ENCODE measurements around the gene PHPT1. TPM values are rescaled to one million over a fixed set of nuclear protein-coding genes. Genes with fewer than 3 reads are reported as not detected.
"Not testable (repeated sequence)": the region's sequence is repeated elsewhere in the genome, so short reads cannot be mapped to it uniquely, and the experiment has no call there.

The PHPT1 gene
- total and polyA plus RNA-seq, 7 donors: 39.0 to 144 (median 73.1) TPM

GRCh38 chr9:136882109-136882946, 33.1 kb downstream of the PHPT1 start:
- peaks cover 0 to 31% (median 26%) of the 10 kb centered on the region in 4 donors for H3K4me1 ChIP-seq
- intact Hi-C loops (cut with DNase I): no loop called here
- peak overlapping the region; percentile 18 to 52 (median 23) for H3K27ac ChIP-seq
- 28 to 44% methylated on average over 19 of the region's 19 CpGs for WGBS, 2 donors
- DNase-seq: peak; percentile 80
- peak overlapping the region in 1 of 4 donors; percentile 13 for H3K4me3 ChIP-seq
- no peak for TF ChIP-seq EP300 (IDR thresholded peaks at IDR 0.05)
- no peak for TF ChIP-seq POLR2A (IDR thresholded peaks at IDR 0.05)
- TF ChIP-seq, protein P1, sequence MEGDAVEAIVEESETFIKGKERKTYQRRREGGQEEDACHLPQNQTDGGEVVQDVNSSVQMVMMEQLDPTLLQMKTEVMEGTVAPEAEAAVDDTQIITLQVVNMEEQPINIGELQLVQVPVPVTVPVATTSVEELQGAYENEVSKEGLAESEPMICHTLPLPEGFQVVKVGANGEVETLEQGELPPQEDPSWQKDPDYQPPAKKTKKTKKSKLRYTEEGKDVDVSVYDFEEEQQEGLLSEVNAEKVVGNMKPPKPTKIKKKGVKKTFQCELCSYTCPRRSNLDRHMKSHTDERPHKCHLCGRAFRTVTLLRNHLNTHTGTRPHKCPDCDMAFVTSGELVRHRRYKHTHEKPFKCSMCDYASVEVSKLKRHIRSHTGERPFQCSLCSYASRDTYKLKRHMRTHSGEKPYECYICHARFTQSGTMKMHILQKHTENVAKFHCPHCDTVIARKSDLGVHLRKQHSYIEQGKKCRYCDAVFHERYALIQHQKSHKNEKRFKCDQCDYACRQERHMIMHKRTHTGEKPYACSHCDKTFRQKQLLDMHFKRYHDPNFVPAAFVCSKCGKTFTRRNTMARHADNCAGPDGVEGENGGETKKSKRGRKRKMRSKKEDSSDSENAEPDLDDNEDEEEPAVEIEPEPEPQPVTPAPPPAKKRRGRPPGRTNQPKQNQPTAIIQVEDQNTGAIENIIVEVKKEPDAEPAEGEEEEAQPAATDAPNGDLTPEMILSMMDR (IDR thresholded peaks at IDR 0.05): no peak
- TF ChIP-seq POLR2AphosphoS5 (IDR thresholded peaks at IDR 0.05): no peak
- H3K9me3 ChIP-seq: no peaks in the 10 kb centered on the region
- H3K27me3 ChIP-seq: no peaks in the 10 kb centered on the region
- H3K36me3 ChIP-seq: no peaks in the 10 kb centered on the region

- H3K36me3 ChIP-seq; H3K27me3 ChIP-seq; DNase-seq; H3K4me3 ChIP-seq; H3K9me3 ChIP-seq; intact Hi-C loops (cut with DNase I): not testable (repeated sequence)
- H3K27ac ChIP-seq: peak overlapping the region in 1 of 4 donors; percentile 14
- 76 to 87% methylated on average over 9 of the region's 9 CpGs for WGBS, 2 donors
- peaks cover 0 to 37% (median 32%) of the 10 kb centered on the region in 4 donors for H3K4me1 ChIP-seq
These were observed 33.7 kb downstream of the PHPT1 start for GRCh38 chr9:136882947-136883283.

DNA sequence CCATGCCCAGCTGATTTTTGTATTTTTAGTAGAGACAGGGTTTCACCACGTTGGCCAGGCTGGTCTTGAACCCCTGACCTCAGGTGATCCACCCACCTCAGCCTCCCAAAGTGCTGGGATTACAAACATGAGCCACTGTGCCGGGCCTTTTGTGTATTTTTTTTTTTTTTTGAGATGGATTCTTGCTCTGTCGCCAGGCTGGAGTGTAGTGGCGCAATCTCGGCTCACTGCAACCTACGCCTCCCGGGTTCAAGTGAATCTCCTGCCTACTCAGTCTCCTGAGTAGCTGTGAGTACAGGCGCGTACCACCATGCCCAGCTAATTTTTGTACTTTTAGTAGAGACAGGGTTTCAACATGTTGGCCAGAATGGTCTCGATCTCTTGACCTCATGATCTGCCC, 34.5 kb downstream of the PHPT1 start:
- intact Hi-C loops (cut with DNase I): not testable (repeated sequence)
- WGBS, 2 donors: 87% methylated on average over 10 of the region's 10 CpGs

DNA sequence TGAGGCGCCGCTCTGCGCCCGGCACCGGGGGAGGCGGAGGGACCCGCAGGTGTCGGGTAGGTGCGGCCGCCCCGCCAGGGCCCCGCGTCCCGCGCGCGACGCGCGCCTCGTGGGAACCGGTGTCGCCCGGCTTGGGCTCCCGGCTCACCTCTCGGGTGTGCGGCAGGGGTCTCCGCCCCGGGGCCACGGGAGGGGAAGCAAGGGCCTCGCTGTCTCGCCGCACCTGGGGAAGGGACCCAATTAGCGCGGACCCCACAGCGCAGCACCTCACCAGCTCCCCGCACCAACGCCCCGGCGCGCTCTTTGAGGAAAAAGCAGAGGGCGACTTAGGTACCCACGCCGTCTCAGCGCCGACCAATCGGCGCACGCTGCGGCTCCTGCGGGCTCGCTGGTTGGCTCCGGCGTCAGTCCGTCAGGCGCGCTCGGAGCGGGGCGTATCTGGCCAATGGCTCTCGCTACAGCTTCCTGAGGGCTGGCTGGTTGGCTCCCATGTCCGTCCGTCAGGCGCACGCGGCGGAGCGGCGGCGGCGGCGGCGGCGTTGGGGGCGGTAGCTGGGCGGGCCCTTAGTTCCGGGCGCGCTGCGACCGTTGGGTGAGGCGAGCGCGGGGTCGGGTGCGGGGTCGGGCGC, 36.9 kb downstream of the PHPT1 start, which contains the start of gene TRAF2:
TSS of gene TRAF2 (plus strand) at position 567 of the 629 bp plus-strand sequence. CDS start 12,225 bp downstream, outside the sequence.
- peaks cover 0 to 38% (median 32%) of the 10 kb centered on the region in 4 donors for H3K4me1 ChIP-seq
- 0% methylated on average over 88 of the region's 88 CpGs for WGBS, 2 donors
- H3K9me3 ChIP-seq: no peaks in the 10 kb centered on the region
- peak within 1 kb of the TSS; percentile 70 to 99 (median 98) for H3K4me3 ChIP-seq
- H3K27me3 ChIP-seq: no peaks in the 10 kb centered on the region
- peak within 1 kb of the TSS; percentile 85 to 91 (median 88) for H3K27ac ChIP-seq
- TF ChIP-seq POLR2A (IDR thresholded peaks at IDR 0.05): no peak
- TF ChIP-seq EP300 (IDR thresholded peaks at IDR 0.05): no peak
- peak in 2 of 4 donors; percentile 26 to 60 for TF ChIP-seq POLR2AphosphoS5 (IDR thresholded peaks at IDR 0.05)
- TF ChIP-seq, protein P1 (IDR thresholded peaks at IDR 0.05): no peak
- peak; percentile 99 for DNase-seq
- intact Hi-C loops (cut with DNase I): loop anchor here (2.0 to 5.0 kb wide), 3 partner anchors 21 to 94 kb away; partner anchors contain the start of genes FBXW5 and TMEM141
- H3K36me3 ChIP-seq: peaks cover 0 to 2% (median 0%) of the 10 kb centered on the region in 4 donors

More for the DNA sequence above, 34.5 kb downstream of the PHPT1 start:
- not testable (repeated sequence) for H3K9me3 ChIP-seq, H3K36me3 ChIP-seq, H3K27ac ChIP-seq, H3K27me3 ChIP-seq, DNase-seq, H3K4me3 ChIP-seq
- H3K4me1 ChIP-seq: peaks cover 0 to 38% (median 32%) of the 10 kb centered on the region in 4 donors

DNA sequence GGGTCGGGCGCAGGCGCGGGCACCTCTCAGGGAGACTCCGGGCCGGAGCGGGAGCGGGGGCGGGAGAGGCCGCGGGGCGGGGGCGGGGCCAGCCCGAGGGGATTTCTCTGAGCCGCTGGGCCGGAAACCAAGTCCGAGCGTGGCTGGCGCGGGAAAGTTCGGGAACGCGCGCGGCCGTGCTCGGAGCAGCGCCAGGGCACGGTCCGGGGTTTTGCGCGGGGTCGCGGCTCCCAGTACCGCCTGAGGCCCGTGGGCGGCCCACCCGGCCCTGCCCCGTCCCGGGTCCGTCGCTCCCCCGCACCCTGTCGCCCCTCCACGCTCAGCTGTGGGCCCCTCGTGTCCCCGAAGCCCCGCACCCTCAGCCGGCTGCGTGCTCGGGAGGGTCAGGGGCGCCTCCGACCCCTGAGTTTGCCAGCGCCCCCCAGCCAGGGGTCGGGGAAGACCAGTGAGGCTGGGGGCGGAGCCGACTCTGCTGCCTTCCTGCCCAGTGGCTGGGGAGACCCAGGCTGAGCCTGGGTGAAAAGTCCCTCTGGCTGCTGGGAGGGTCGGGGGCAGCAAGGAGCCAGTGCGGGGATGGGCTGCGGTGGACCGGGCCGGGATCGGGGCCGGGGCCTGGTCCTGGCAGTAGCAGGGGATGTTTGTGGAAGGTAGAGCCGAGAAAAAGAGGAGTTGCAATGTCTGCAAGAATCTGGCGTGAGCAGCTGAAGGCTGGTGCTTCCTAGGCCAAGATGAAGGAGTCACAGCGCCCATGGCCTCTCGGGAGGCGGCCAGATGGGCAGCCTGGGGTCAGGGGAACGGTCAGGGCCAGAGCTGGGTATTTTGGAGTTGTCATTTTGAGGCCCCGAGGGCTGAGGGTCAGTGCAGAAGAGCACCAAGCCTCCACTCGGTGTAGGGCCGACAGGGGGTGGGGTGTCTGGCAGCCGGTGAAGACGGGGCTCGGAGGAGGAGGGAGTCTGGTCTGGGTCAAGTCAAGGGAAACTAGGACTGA, 37.7 kb downstream of the PHPT1 start:
- WGBS, 2 donors: 1% methylated on average over 76 of the region's 76 CpGs
- TF ChIP-seq POLR2A (IDR thresholded peaks at IDR 0.05) (no peak), EP300 (IDR thresholded peaks at IDR 0.05) (no peak), POLR2AphosphoS5 (IDR thresholded peaks at IDR 0.05) (no peak)
- TF ChIP-seq, protein P1 (IDR thresholded peaks at IDR 0.05): no peak
- Histone ChIP-seq H3K4me1 (peaks cover 0 to 32% (median 27%) of the 10 kb centered on the region in 4 donors), H3K4me3 (peak overlapping the region; percentile 70 to 99 (median 98)), H3K27ac (peak overlapping the region; percentile 85 to 91 (median 88)), H3K27me3 (no peaks in the 10 kb centered on the region), H3K36me3 (peaks cover 0 to 7% (median 0%) of the 10 kb centered on the region in 4 donors), H3K9me3 (no peaks in the 10 kb centered on the region)
- no peak for DNase-seq
- intact Hi-C loops (cut with DNase I): loop anchor here (2.0 to 5.0 kb wide), 3 partner anchors 22 to 95 kb away; partner anchors contain the start of genes FBXW5 and TMEM141

All from sigmoid colon (tissue), 7 donors.